ENCODE data around the gene POLR1C.

The POLR1C gene

DNA sequence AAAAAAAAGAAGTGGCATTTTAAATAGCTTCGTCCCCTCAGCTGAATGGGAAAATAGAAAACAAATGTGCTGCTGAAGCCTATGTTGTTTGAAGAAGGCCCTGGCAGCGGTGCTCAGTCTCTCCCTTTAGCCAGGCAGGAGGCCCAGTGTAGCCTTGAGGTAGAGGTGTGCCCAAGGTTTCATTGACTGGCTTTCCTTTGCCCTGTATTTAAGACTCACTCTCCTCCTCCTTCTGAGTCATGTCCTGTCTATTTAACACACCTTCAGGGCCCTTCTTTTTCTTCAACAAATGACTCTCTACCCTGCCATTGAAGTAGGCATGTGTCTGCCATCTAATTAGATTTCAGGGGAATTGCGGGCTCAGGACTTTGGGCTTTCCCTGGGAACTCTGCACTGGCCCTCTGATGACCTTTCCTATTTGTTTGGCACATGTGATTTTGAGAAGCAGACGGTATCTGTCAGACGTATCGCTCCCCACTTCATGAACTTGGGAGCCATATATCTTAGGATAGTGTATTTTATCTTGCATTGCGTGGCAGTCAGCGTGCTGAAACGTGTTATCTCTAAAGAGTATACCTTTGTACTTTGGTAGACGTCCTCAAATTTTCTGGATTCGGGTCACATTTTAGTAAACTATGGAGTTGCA is 35.2 kb upstream of the POLR1C start:
- no peak for TF ChIP-seq POLR2A (IDR thresholded peaks at IDR 0.05; ENCODE audit: low read depth, low read length)
- DNase-seq (ENCODE audit: insufficient read length, low spot score) (no peak), FAIRE-seq (no peak)

DNA sequence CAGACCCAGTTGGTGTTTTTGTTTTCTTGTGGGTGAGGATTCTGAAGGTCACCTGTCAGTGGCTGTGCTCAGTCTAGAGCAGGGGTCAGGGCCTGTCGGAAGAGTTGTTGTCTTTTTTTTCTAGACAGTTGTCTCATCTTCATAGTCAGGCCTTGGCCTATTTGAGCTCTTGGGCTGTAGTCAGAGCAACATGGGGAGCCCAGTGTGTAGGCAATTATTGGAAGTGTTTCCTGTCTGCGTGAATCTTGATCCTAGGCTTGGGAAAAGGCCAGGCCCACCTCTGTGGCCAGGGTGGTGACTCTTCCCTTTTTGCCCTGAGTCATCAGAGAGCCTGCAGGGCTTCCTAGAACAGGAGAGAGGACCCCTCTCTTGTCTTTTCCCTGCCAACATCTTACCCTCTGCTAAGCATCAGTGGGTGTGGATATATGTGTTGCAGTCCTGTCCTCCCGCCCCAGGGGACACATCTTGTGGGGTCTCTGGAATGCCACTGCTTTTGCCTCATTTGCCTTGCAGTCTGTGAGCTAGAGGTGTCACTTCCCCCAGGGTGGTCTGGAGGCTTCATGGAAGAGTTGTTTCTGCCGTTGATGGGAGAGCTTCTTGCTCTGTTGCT is 28.1 kb upstream of the POLR1C start:
- TF ChIP-seq POLR2A (IDR thresholded peaks at IDR 0.05; ENCODE audit: low read depth, low read length), result no peak
- DNase-seq (ENCODE audit: insufficient read length, low spot score), result peak; percentile 45
- no peak for FAIRE-seq

DNA sequence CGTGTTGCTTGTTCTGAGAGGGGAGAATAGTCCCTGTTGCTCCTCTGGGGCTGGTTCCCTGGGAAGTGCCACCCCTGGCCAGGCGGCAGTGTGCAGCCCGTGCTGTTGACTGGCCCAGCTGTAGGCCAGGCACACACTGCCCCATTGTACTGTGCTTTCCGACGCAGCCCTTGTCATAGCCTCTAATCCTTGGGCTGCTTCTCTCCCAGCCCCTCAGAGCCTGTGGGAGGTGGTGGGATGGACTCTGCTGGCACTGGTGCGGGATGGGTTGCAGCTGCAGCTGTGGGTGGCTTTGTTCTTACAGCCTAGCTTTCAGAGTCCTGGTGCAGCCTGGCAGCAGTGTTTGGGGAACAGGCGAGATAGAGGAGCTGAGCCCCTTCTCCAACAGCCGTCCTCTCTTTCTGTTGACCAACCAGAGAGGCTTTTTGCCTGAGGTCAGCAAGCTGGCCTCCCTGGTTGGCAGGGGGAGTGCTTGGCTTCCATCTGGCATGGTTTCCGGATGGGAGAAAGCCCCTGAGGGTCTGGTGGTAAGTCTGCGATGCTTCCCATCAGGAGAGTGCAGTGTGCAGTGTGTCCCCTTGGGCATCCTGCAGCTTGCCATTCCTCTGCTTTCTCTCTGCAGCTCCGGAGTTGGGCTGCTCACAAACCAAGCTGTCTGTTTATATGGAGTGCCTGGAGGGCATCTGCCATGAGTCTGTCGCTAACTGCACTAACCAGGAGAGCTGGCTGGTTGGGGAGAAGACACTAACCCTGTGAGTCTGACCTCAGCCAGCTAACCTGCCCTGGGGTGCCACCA is 27.4 kb upstream of the POLR1C start:
- FAIRE-seq (no peak), DNase-seq (ENCODE audit: insufficient read length, low spot score) (no peak)
- no peak for TF ChIP-seq POLR2A (IDR thresholded peaks at IDR 0.05; ENCODE audit: low read depth, low read length)

DNA sequence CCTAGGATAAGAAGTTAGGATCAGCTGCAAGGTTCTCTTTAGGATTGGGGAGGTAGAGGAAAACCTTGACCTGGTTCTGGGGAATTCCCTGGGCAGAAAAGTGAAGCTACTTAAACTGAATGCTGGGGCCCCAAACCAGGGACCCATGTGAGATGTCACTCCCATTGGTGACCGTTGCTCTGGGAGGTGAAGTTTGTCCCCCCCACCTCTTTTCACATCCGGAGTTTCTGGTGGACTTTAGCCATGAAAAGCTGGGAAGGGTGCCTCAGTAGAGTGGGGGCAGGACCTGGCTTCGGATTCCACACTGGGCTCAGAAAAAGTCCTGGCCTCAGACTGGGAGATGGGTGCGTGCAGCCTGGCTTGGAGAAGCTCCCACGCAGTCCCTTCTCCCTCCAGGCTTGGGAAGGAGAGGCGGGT is 26.4 kb upstream of the POLR1C start:
- no peak for DNase-seq (ENCODE audit: insufficient read length, low spot score)
- FAIRE-seq, result no peak
- no peak for TF ChIP-seq POLR2A (IDR thresholded peaks at IDR 0.05; ENCODE audit: low read depth, low read length)

DNA sequence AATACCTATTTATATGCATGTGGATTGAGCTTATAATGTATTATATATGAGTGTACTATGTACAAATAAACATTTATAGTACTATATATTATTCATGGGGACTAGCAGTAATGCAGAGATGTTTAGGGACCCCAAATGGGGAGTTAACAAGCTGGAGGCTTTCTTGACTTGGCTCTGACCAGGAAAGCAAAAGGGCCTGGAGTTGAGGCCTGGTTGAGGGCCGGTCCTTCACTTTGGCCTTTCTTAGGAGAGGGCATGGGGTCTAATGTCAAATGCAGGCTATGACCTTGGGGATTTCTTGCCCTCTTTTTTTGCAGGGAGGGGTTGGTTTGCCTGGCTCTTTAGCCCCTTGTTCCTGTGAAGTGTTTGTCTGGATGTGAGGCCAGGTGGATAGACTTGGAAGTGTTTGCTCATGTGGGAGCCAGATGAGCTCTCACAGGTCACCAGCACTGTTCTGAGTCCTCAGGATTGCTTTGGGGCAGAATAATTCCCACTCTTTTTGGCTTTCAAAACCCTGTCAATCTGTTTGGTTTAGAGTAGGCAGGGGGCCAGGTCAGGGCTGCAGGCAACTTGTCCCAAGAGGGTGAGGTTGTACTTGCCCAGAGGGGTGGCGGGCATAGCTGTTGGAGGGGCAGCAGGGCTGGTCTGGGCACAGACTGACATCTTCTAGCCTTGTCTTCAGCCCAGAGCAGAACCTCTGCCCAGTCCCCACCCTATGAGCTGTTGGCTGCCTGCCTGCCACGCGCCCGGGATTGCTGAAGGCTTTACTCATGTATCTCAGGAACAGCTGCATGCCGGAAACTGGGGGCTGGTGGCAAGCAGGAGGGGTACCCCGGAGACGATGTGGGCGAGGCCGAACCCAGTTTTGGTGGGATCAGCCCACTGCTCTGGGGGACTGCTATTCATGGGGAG is 24.9 kb upstream of the POLR1C start:
- DNase-seq (ENCODE audit: insufficient read length, low spot score), result peak; percentile 72
- no peak for TF ChIP-seq POLR2A (IDR thresholded peaks at IDR 0.05; ENCODE audit: low read depth, low read length)
- no peak for FAIRE-seq

DNA sequence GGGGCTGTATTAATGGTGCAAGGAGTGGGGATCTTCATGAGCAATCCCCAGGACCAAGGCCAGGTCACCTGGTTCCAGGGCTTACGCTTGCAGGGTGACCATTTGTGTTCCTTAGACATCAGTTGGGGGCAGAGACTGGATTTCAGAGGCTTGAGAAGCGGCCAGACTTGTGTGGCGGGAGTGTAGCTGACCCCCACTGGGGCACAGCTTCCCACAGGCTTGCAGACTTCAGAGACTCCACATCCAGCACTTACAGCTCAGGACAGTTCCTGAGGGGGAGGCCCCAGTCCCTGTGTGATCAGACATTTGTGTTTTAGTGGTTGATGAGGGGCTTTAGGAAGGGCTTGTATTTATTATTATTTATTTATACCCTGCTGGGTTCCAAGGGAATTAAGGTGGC is 24.2 kb upstream of the POLR1C start:
- FAIRE-seq (no peak), DNase-seq (ENCODE audit: insufficient read length, low spot score) (no peak)
- no peak for TF ChIP-seq POLR2A (IDR thresholded peaks at IDR 0.05; ENCODE audit: low read depth, low read length)

DNA sequence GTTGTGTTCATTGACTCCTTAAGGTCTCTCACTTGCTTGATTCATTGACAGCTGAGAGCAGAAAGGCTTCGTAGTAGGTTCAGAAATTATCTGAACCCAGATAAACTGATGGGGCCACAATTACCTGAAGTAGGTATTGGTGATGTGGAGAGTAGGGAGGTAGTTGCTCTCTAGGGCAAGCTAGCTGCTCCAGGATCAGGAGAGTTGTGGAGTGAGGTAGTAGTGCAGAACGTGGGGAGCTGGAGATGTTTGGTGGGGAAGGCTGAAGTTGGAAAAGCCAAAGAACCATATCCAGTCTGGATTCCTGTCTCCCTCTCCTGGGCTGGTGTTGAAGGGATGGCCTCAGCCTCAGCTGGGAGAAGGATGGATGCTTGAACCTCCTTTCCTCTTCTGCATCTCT is 23.7 kb upstream of the POLR1C start:
- no peak for FAIRE-seq
- TF ChIP-seq POLR2A (IDR thresholded peaks at IDR 0.05; ENCODE audit: low read depth, low read length), result no peak

DNA sequence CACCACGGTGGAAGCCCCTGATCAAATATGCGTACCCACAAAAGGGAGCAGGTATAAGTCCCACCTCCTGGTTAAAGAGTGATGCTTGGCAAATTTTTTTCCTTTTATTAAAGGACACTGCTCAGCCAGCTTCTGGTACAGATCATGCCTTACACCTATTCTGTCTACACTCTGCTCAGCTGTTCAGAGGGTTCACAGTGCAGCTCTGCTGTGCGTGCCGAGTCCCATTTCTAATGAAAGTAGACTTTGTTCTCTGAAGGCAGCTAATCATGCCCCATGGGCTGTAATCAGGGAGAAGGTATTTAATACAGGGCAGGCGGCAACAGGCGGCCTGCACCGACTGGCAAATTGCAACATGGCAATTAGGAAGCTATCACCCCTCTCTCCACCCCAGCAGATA is 23.1 kb upstream of the POLR1C start:
- no peak for FAIRE-seq
- DNase-seq (ENCODE audit: insufficient read length, low spot score), result no peak
- no peak for TF ChIP-seq POLR2A (IDR thresholded peaks at IDR 0.05; ENCODE audit: low read depth, low read length)

More for the DNA sequence above, 23.7 kb upstream of the POLR1C start:
- no peak for DNase-seq (ENCODE audit: insufficient read length, low spot score)

DNA sequence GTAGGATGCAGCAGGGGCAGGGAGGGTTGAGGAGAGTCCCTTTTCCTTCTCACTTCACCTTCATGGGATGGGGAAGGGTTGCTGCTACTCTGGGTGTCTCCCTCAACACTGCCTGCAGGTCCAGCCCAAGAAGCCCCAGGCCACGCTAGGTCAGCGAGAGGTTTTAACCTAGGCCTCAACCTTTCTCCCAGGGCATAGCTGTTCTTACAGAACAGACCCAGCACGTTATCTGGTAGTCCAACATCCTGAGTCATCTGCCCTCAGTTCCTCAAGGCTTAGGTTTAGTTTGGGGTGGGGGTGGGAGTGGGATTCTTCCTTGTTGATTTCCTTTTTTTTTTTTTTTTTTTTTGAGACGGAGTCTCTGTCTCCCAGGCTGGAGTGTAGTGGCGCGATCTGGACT is 22.6 kb upstream of the POLR1C start:
- FAIRE-seq (no peak), DNase-seq (ENCODE audit: insufficient read length, low spot score) (no peak)
- no peak for TF ChIP-seq POLR2A (IDR thresholded peaks at IDR 0.05; ENCODE audit: low read depth, low read length)

DNA sequence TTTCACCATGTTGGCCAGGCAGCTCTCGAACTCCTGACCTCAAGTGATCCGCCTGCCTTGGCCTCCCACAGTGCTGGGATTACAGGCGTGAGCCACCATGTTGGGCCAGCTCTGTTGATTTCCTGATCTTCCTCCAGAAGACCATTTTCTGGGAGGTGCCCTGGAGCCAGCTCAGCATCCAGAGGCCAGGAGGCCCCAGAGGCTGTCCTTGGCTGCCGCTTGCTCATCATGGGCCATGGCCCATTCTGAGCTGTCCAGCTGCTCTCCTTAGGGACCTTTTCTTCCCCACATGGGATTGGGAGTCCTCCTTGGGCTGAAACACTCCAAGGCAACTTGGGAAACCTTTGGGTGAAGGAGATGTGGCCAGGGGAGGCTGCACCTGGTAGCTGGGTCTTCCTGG is 22.1 kb upstream of the POLR1C start:
- FAIRE-seq, result no peak
- no peak for DNase-seq (ENCODE audit: insufficient read length, low spot score)
- no peak for TF ChIP-seq POLR2A (IDR thresholded peaks at IDR 0.05; ENCODE audit: low read depth, low read length)

DNA sequence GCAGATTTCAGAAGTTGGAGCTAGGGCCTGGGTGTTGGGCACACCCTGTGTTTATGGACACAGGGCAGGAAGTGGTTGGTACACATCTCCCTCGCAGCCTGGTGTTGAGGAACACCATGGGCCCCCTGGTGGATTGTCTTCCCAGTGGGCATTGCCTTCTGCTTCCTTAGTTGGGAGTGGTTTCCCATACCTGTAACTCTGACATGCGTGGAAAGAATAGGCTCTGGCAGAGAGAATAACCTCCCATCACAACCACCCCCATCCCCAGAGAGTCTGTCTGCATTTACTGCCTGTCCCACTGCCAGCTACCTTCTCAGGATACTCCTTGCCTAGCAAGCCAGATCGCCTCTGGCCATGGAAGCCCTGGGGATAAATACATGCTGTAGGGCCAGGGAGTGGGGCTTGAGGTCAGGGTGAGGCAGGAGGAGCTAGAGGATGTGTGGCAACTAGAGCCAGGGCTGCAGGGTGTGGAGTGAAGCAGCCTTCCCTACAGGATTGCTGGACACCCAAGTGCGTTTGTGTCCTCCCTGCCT is 21.4 kb upstream of the POLR1C start:
- TF ChIP-seq POLR2A (IDR thresholded peaks at IDR 0.05; ENCODE audit: low read depth, low read length), result no peak
- FAIRE-seq, result no peak
- no peak for DNase-seq (ENCODE audit: insufficient read length, low spot score)

DNA sequence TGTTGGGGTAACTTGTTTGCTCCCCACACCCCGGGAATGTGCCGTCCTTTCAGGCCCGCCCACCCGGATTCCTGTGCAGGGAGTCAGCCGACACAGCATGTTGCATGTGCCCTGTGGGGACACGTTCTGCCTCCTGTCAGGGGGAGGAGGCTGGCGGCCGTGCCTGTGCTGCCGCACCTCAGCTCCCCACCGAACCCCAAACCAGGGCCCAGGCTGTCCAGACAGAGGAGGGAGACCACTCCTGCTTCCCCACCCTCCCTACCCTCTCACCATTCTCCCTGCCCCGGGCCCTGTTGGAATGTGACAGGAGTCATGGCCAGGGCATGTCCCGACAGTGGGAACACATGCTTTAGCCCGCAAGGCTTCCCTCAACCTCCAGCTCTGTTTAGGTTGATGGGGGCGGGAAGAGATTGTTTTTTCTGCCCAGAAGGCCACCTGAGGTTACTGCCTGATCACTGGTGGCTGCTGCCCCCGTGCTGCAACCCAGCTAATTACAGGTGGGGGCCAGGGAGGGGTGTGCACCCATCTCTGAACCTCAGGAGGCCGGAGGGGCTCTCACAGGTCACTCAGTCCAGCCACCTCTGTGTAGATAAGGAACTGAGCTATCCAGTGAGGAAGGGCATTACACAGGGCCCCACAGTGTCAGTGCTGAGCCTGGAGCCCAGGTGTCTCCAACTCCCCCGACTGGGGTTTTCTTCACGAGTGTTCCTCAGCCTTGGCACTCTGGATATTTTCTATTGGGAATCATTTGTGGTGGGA is 20.3 kb upstream of the POLR1C start:
- no peak for FAIRE-seq
- DNase-seq (ENCODE audit: insufficient read length, low spot score), result peak; percentile 93
- no peak for TF ChIP-seq POLR2A (IDR thresholded peaks at IDR 0.05; ENCODE audit: low read depth, low read length)

DNA sequence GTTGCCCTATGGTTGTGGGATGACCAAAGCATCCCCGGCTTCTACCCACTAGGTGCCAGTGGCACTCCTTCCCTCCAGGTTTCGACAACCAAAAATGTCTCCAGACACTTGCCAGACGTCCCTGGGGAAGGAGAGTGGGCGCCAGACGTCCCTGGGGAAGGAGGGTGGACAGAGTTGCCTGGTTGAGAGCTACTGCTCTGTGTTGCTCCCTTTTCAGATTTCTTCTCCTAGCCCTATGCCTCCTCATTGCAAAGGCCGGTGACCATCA is 19.8 kb upstream of the POLR1C start:
- no peak for TF ChIP-seq POLR2A (IDR thresholded peaks at IDR 0.05; ENCODE audit: low read depth, low read length)
- no peak for DNase-seq (ENCODE audit: insufficient read length, low spot score)
- no peak for FAIRE-seq

Data from H54 (cell line).